Esophagus squamous epithelium (tissue), 5 donors: ENCODE measurements around the gene APLF. TPM values are rescaled to one million over a fixed set of nuclear protein-coding genes. Genes with fewer than 3 reads are reported as not detected.

Source experiments
- DNase-seq: peaks from one replicate; lab custom pipeline; 2025; lab: John Stamatoyannopoulos, UW
- H3K27ac ChIP-seq, 4 donors: fragments of 200-600 bp; sonication (generic); one replicate each; pipeline ENCODE4 v1.5.1; 2016 to 2019; ENCODE audit warnings: mild to moderate bottlenecking in 1 of 4
- H3K27me3 ChIP-seq, 4 donors: fragments of 200-600 bp; sonication (generic); 1 replicate in 3 of 4; 2 replicates in 1 of 4; pipeline versions ENCODE4 v1.5.1 to v1.6.0; 2017 to 2021; ENCODE audit warnings: antibody characterized with exemption in 1 of 4
- H3K36me3 ChIP-seq, 3 donors: fragments of 200-600 bp; sonication (generic); one replicate each; pipeline ENCODE4 v1.5.1; 2016 to 2019
- H3K4me1 ChIP-seq, 3 donors: fragments of 200-600 bp; sonication (generic); one replicate each; pipeline ENCODE4 v1.5.1; 2017 to 2019
- H3K4me3 ChIP-seq, 4 donors: fragments of 200-600 bp; sonication (generic); 1 replicate in 3 of 4; 2 replicates in 1 of 4; pipeline ENCODE4 v1.5.1; 2016 to 2019; ENCODE audit warnings: mild to moderate bottlenecking in 2 of 4, moderate library complexity in 1 of 4
- H3K9me3 ChIP-seq, 3 donors: fragments of 200-600 bp; sonication (generic); one replicate each; pipeline ENCODE4 v1.5.1; 2016 to 2019
- CTCF ChIP-seq, 6 experiments: fragments of 450-650 bp in 4 of 6; fragments of 200-600 bp in 2 of 6; sonication (generic) in 2 of 6; IDR thresholded peaks; one replicate each; pipeline ENCODE4 v1.5.1; 2016 to 2019; ENCODE audit warnings: antibody characterized with exemption in 6 of 6, mild to moderate bottlenecking in 4 of 6, moderate library complexity in 4 of 6
- POLR2A ChIP-seq, 4 donors: fragments of 450-650 bp; IDR thresholded peaks; one replicate each; pipeline ENCODE4 v1.6.1; 2017; ENCODE audit warnings: antibody characterized with exemption in 4 of 4, mild to moderate bottlenecking in 4 of 4, moderate library complexity in 3 of 4
- WGBS, 2 donors: methylation state at CpG; one replicate each; pipeline ENCODE4 v1.1.5; 2018; 5-methylcytosine and 5-hydroxymethylcytosine counted together
- intact Hi-C: fragments of 100-400 bp; cut with DNase I; formaldehyde crosslinking; loops from one replicate; pipeline ENCODE4 v1.15.0; 2022
- total RNA-seq, 4 donors: library from RNA; depleted of rRNA; stranded (reverse); fragments of >200 nt; gene quantifications; one replicate each; pipeline ENCODE4 v1.1.0, GENCODE V29; 2016
- donor health status: DM: yes; HTN: yes; CAD: no.

APLF gene
- total RNA-seq, 4 donors from 2014 or later = 3.2 to 9.5 (median 4.7) TPM

GRCh38 chr2:68536000-68536399, 68.6 kb downstream of the APLF start:
- intact Hi-C loops = no loop called here
- no peaks in the 10 kb centered on the region for H3K4me1 ChIP-seq
- H3K4me3 ChIP-seq = no peak overlapping the region
- no peak for DNase-seq
- peaks cover 0 to 9% (median 0%) of the 10 kb centered on the region in 3 donors for H3K36me3 ChIP-seq
- WGBS, 2 donors = 80 to 100% methylated on average over 3 of the region's 3 CpGs
- no peak for TF ChIP-seq CTCF (IDR thresholded peaks at IDR 0.05)
- no peak for TF ChIP-seq POLR2A (IDR thresholded peaks at IDR 0.05)
- no peaks in the 10 kb centered on the region for H3K27me3 ChIP-seq
- H3K27ac ChIP-seq = no peak overlapping the region
- no peaks in the 10 kb centered on the region for H3K9me3 ChIP-seq

- Histone ChIP-seq H3K27me3 (no peaks in the 10 kb centered on the region), H3K36me3 (peaks cover 0 to 4% (median 0%) of the 10 kb centered on the region in 3 donors), H3K4me1 (no peaks in the 10 kb centered on the region), H3K27ac (no peak overlapping the region), H3K9me3 (no peaks in the 10 kb centered on the region), H3K4me3 (no peak overlapping the region)
- 76 to 82% methylated on average over 4 of the region's 4 CpGs for WGBS, 2 donors
- no peak for DNase-seq
- TF ChIP-seq POLR2A (IDR thresholded peaks at IDR 0.05) (no peak), CTCF (IDR thresholded peaks at IDR 0.05) (no peak)
- intact Hi-C loops = no loop called here
These were observed 69.6 kb downstream of the APLF start for GRCh38 chr2:68537011-68537410.

GRCh38 chr2:68537809-68538208, 70.4 kb downstream of the APLF start:
- 60 to 68% methylated on average over 2 of the region's 2 CpGs for WGBS, 2 donors
- Histone ChIP-seq H3K27ac (no peak overlapping the region), H3K27me3 (no peaks in the 10 kb centered on the region), H3K4me3 (no peak overlapping the region), H3K4me1 (no peaks in the 10 kb centered on the region), H3K9me3 (no peaks in the 10 kb centered on the region), H3K36me3 (peaks cover 0 to 4% (median 0%) of the 10 kb centered on the region in 3 donors)
- no peak for TF ChIP-seq CTCF (IDR thresholded peaks at IDR 0.05)
- TF ChIP-seq POLR2A (IDR thresholded peaks at IDR 0.05) = no peak
- intact Hi-C loops = no loop called here
- DNase-seq = no peak

- Histone ChIP-seq H3K27me3 (no peaks in the 10 kb centered on the region), H3K4me1 (no peaks in the 10 kb centered on the region), H3K9me3 (no peaks in the 10 kb centered on the region), H3K27ac (no peak overlapping the region), H3K4me3 (no peak overlapping the region), H3K36me3 (peaks cover 0 to 8% (median 0%) of the 10 kb centered on the region in 3 donors)
- WGBS, 2 donors = 89 to 90% methylated on average over 2 of the region's 2 CpGs
- TF ChIP-seq POLR2A (IDR thresholded peaks at IDR 0.05) (no peak), CTCF (IDR thresholded peaks at IDR 0.05) (no peak)
- intact Hi-C loops = no loop called here
- no peak for DNase-seq
These were observed 77.4 kb downstream of the APLF start for GRCh38 chr2:68544811-68545210.

GRCh38 chr2:68548396-68548795, 81.0 kb downstream of the APLF start:
- Histone ChIP-seq H3K9me3 (no peaks in the 10 kb centered on the region), H3K27ac (no peak overlapping the region), H3K4me1 (no peaks in the 10 kb centered on the region), H3K36me3 (peaks cover 0 to 8% (median 0%) of the 10 kb centered on the region in 3 donors), H3K27me3 (no peaks in the 10 kb centered on the region), H3K4me3 (no peak overlapping the region)
- WGBS, 2 donors = 48 to 62% methylated on average over 1 of the region's 1 CpG
- TF ChIP-seq POLR2A (IDR thresholded peaks at IDR 0.05) = no peak
- TF ChIP-seq CTCF (IDR thresholded peaks at IDR 0.05) = no peak
- intact Hi-C loops = no loop called here
- DNase-seq = no peak
